ENCODE results near the gene TRIM24.

The TRIM24 gene

DNA sequence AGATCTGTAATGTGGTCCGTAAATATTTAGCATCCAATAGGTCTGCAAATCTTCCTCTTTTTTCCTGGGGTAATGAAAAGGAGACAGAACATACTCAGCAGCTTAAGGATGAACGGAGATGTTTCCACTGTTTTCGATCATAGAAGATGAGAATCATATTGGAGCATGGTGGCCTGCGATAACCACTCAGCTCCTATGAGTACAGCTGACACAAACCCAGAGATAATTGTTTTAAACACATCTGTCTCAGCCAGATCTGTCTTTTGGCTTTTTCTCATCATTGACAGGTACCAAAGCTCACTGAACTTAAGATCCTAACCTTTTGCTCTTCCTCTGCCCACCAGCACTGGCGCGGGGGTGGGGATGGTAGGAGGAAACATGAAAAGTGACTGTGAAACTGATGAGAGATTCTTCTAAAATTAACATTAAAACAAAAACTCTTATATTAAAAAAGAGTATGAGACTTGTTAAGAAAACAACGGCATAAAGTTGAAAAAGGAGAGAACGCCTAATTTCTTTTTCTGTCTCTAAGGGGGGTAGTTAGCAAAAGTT lies 170.1 kb downstream of the TRIM24 start:
- DNase-seq: no peak

DNA sequence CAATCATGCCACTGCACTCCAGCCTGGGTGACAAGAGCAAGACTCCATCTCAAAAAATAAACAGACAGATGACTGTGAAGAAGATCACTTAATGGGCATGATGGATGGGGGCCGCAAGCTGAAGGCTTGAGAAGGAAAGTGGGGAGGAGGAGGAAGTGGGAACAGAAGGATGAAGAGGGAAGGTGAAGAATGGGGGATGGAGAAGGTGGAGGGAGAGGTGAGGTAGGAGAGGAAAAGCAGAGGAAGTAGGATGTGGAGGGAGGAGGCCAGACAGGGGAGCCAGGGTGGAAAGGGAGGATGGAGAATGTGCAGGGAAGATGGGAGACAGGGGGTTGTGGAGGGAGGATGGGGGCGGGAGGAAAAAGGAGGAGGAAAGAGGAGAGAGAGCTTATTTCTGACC lies 172.3 kb downstream of the TRIM24 start:
- no peak for DNase-seq

DNA sequence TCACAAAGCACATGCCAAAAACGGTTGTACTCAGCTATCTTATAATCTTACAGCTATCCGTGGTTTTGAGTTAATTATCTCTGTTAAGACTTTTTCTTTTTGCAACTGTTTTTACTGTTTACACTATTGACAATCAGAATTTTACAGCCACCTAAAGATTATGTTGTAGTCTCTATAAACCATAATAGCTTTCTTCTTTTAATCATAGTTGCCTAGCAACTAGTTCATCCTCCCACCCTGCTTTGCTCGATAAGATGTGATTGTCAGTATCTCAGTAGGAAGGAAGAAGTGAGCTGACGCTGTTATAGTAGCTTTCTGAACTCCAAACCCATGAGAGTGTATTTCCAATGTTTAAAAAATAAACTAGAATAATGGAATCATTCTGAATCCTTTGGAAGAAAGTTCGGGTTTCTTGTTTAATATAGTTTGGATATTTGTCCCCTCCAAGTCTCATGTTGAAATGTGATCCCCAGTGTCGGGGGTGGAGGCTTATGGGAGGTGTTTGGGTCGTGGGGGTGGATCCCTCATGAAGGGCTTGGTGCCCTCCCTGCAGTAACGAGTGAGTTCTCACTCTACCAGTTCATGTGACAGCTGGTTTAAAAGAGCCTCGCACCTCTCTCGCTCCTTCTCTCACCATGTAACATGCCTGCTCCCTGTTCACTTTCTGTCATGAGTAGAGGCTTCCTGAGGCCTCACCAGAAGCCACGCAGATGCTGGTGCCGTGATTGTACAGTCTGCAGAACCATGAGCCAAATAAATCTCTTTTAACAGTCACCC lies 173.0 kb downstream of the TRIM24 start:
- DNase-seq: peak; percentile 45

Measured in hematopoietic multipotent progenitor cell treated with erythropoietin and hydrocortisone succinate and interleukin-3 and kit ligand, for 8 days (in vitro differentiated cells).